Activated naive CD8-positive, alpha-beta T cell treated with anti-CD3 and anti-CD28 coated beads, Interleukin-2, amount 50 U/mL, for 16 hours (primary cell): ENCODE data around the gene TEX101.
"Not testable (repeated sequence)": the region's sequence is repeated elsewhere in the genome, so short reads cannot be mapped to it uniquely, and the experiment has no call there.

ENCODE experiments used
- DNase-seq: peaks from one replicate; pipeline ENCODE4 v3.0.0-alpha.2; 2020; ENCODE audit warnings: low read depth, low spot score

The TEX101 gene

GRCh38 chr19:43420954-43421353 is 6.3 kb downstream of the TEX101 start:
- no peak for DNase-seq

- DNase-seq, result no peak
Observed at GRCh38 chr19:43422000-43422688, 7.5 kb downstream of the TEX101 start.

GRCh38 chr19:43422689-43423066 is 8.0 kb downstream of the TEX101 start:
- DNase-seq, result no peak

DNA sequence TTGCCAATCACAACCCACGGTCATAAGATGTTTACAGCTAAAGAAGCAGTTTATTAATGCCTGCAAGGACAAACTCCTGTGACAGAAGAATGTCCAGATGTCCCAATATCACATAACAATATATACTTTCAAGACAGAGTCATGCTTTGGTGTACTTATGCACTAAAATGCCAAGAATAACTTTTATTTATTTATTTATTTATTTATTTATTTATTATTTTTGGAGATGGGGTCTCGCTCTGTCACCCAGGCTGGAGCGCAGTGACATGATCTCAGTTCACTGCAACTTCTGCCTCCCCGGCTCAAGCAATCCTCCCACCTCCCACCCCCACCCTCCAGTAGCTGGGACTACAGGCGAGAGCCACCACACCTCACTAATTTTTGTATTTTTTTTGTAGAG is 9.1 kb downstream of the TEX101 start:
- no peak for DNase-seq

GRCh38 chr19:43425567-43426392 is 11.1 kb downstream of the TEX101 start:
- no peak for DNase-seq

GRCh38 chr19:43429395-43429794 is 14.7 kb downstream of the TEX101 start:
- DNase-seq, result no peak

GRCh38 chr19:43430142-43430710 is 15.5 kb downstream of the TEX101 start:
- no peak for DNase-seq

DNA sequence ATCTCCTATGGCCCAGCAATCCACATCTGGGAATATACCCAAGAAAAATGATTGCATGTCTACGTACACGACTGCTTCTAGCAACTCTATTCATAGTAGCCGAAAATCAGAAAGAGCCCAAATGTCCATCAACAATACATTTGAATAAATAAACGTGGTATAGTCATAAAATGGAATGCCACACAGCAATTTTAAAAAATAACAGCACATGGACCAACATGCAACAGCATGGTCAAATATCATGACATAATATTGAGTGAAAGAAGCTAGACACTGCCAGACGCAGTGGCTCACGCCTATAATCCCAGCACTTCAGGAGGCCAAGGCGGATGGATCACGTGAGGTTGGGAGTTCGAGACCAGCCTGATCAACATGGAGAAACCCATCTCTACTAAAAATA is 16.3 kb downstream of the TEX101 start:
- no peak for DNase-seq

DNA sequence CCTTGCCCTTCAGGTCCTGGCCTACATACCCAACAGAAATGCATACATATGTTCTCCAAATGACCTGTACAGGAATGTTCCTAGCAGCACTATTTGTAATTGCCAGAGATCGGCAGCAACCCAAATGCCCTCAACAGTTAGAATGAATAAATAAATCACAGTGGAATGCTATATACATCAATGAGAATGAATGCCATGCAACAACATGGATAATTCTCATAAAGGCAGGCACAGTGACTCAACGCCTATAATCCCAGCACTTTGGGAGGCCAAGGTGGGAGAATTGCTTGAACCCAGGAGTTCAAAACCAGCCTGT is 18.6 kb downstream of the TEX101 start:
- no peak for DNase-seq

GRCh38 chr19:43433689-43434088 is 19.0 kb downstream of the TEX101 start:
- DNase-seq, result no peak

GRCh38 chr19:43435775-43436174 is 21.1 kb downstream of the TEX101 start:
- DNase-seq, result no peak

DNA sequence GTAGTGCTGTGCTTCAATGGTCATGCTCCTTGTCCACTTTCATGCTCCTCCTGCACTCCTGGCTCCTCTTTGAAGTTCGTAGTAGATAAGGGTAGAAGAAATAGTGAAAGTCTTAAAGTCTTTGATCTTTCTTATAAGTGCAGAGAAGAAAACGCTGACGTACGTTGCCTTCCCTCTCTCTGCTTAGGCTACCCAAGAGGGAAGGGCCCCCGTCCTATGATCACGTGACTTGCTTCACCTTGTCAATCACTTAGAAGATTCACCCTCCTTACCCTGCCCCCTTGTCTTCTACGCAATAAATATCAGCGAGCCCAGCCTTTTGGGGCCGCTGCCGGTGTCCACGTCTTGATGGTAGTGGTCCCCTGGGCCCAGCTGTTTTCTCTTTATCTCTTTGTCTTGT is 22.6 kb downstream of the TEX101 start:
- not testable (repeated sequence) for DNase-seq

DNA sequence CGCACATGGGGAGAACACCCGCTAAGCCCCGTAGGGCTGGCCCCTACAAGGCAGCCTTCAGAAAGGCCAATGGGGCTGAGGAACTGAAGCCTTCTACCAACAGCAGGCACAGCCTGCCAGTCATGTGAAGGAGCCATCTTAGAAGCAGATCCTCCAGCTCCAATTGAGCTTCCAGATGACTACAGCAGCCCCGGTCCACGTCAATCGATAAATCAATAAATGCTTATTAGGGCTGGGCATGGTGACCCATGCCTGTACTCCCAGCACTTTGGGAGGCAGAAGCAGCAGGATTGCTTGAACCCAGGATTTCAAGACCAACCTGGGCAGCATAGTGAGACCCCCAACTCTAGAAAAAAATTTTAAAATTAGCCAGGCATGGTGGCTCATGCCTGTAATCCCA is 23.0 kb downstream of the TEX101 start:
- DNase-seq, result no peak

GRCh38 chr19:43438291-43439031 is 23.8 kb downstream of the TEX101 start:
- DNase-seq, result no peak

- no peak for DNase-seq
Observed at GRCh38 chr19:43439032-43439708, 24.5 kb downstream of the TEX101 start.

DNA sequence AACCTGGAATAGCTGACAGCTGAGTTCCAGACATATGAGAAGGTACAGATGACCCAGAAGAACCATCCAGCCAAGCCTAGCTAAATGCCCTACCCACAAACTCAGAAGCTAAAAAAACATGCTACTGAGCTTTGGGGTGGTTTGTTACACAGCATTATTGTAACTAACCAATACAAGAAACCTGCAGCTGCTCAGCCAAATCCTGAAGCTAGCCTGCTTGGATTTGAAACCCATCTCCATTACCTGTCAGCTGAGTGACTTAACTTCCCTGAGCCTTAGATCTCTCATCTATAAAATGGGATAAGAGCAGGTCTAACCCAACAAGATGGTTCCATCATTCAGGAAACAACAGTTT is 25.0 kb downstream of the TEX101 start:
- no peak for DNase-seq

GRCh38 chr19:43441716-43442115 is 27.0 kb downstream of the TEX101 start:
- DNase-seq, result no peak

GRCh38 chr19:43444091-43444490 is 29.4 kb downstream of the TEX101 start:
- not testable (repeated sequence) for DNase-seq

GRCh38 chr19:43444531-43445287 is 30.0 kb downstream of the TEX101 start:
- no peak for DNase-seq

DNA sequence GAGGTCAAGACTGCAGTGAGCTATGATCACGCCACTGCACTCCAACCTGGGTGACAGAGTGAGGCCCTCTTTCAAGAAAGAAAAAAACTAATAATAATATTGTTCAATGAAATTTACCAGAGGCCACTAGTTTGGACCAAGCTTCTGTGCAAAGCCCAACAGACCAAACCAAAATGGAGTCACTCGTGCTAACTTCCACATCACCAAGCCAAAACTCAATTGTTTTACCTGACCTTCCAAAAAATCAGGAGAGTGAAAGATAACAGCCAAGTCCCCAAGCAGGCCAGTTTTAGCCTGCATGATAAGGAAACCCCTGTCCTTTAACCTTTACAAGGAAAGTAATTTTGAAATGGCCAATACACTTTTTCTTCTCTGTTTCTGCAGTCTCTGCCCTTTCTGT is 30.7 kb downstream of the TEX101 start:
- no peak for DNase-seq
